HUES64 (cell line): Measurements from ENCODE around the gene MYO3B.

Source experiments
- H3K27ac ChIP-seq: 2 replicates; pipeline ENCODE4 v1.7.0; 2013; ENCODE audit warnings: low read depth, low read length, inconsistent platforms
- H3K27me3 ChIP-seq: 2 replicates; pipeline ENCODE4 v1.6.1; 2013; ENCODE audit warnings: mild to moderate bottlenecking, low read length; ENCODE audit not compliant: insufficient read depth
- H3K36me3 ChIP-seq: 2 replicates; pipeline ENCODE4 v1.6.1; 2013; ENCODE audit warnings: mild to moderate bottlenecking, low read length; ENCODE audit not compliant: insufficient read depth
- H3K4me1 ChIP-seq: 2 replicates; pipeline ENCODE4 v1.6.1; 2013; ENCODE audit warnings: mild to moderate bottlenecking, low read length, moderate library complexity; ENCODE audit not compliant: insufficient read depth
- H3K4me3 ChIP-seq: 2 replicates; pipeline ENCODE4 v1.5.1; 2013; ENCODE audit warnings: mild to moderate bottlenecking, low read length, moderate library complexity
- H3K9ac ChIP-seq: 2 replicates; pipeline ENCODE4 v1.6.1; 2013; ENCODE audit warnings: mild to moderate bottlenecking, low read depth, low read length
- H3K9me3 ChIP-seq: 2 replicates; pipeline ENCODE4 v1.6.1; 2013; ENCODE audit warnings: low read depth, low read length; ENCODE audit not compliant: insufficient read depth
- WGBS: fragments of 150-250, 120-280 bp; methylation state at CpG from one replicate; pipeline ENCODE4 v1.1.7; 2013; ENCODE audit warnings: missing lambda C conversion rate; 5-methylcytosine and 5-hydroxymethylcytosine counted together

The MYO3B gene

GRCh38 chr2:170503971-170504809 is 326.2 kb downstream of the MYO3B start:
- 12% methylated on average over 13 of the region's 14 CpGs for WGBS
- peak overlapping the region; percentile 12 for H3K4me3 ChIP-seq
- no peaks in the 10 kb centered on the region for H3K9me3 ChIP-seq
- peak overlapping the region; percentile 79 for H3K27ac ChIP-seq
- H3K27me3 ChIP-seq, result no peaks in the 10 kb centered on the region; the same call in 1 of the 2 replicates
- no peaks in the 10 kb centered on the region for H3K36me3 ChIP-seq
- peaks cover 69% of the 10 kb centered on the region for H3K4me1 ChIP-seq
- peak overlapping the region; percentile 10; the same call in 1 of the 2 replicates for H3K9ac ChIP-seq

- H3K27ac ChIP-seq, result peak overlapping the region; percentile 79
- no peaks in the 10 kb centered on the region for H3K36me3 ChIP-seq
- H3K27me3 ChIP-seq, result no peaks in the 10 kb centered on the region; the same call in 1 of the 2 replicates
- H3K4me3 ChIP-seq, result peak overlapping the region; percentile 9
- peaks cover 69% of the 10 kb centered on the region for H3K4me1 ChIP-seq
- H3K9me3 ChIP-seq, result no peaks in the 10 kb centered on the region
- peak overlapping the region; percentile 10; the same call in 1 of the 2 replicates for H3K9ac ChIP-seq
- 0% methylated on average over 4 of the region's 4 CpGs for WGBS
Observed at GRCh38 chr2:170504810-170505145, 326.8 kb downstream of the MYO3B start.

GRCh38 chr2:170505631-170506275 is 327.8 kb downstream of the MYO3B start:
- H3K27ac ChIP-seq, result peak overlapping the region; percentile 79; the same call in 1 of the 2 replicates
- H3K4me1 ChIP-seq, result peaks cover 61% of the 10 kb centered on the region
- H3K9me3 ChIP-seq, result no peaks in the 10 kb centered on the region
- no peaks in the 10 kb centered on the region; the same call in 1 of the 2 replicates for H3K27me3 ChIP-seq
- H3K9ac ChIP-seq, result no peak overlapping the region
- 48% methylated on average over 4 of the region's 6 CpGs for WGBS
- no peaks in the 10 kb centered on the region for H3K36me3 ChIP-seq
- H3K4me3 ChIP-seq, result no peak overlapping the region

GRCh38 chr2:170509452-170510193 is 331.7 kb downstream of the MYO3B start:
- 94% methylated on average over 7 of the region's 8 CpGs for WGBS
- Histone ChIP-seq H3K36me3 (no peaks in the 10 kb centered on the region), H3K27me3 (no peaks in the 10 kb centered on the region), H3K4me3 (no peak overlapping the region), H3K4me1 (peaks cover 34% of the 10 kb centered on the region), H3K9ac (no peak overlapping the region), H3K27ac (no peak overlapping the region), H3K9me3 (no peaks in the 10 kb centered on the region)

- Histone ChIP-seq H3K9me3 (no peaks in the 10 kb centered on the region), H3K4me3 (no peak overlapping the region), H3K36me3 (no peaks in the 10 kb centered on the region), H3K4me1 (peaks cover 10% of the 10 kb centered on the region; the same call in 1 of the 2 replicates), H3K27ac (no peak overlapping the region), H3K27me3 (no peaks in the 10 kb centered on the region), H3K9ac (no peak overlapping the region)
- WGBS, result 80% methylated on average over 2 of the region's 2 CpGs
Observed at GRCh38 chr2:170512266-170512665, 334.3 kb downstream of the MYO3B start.

GRCh38 chr2:170514140-170514539 is 336.2 kb downstream of the MYO3B start:
- H3K27me3 ChIP-seq, result no peaks in the 10 kb centered on the region

GRCh38 chr2:170517538-170517937 is 339.6 kb downstream of the MYO3B start:
- Histone ChIP-seq H3K36me3 (no peaks in the 10 kb centered on the region), H3K27me3 (no peaks in the 10 kb centered on the region), H3K27ac (no peak overlapping the region), H3K9ac (no peak overlapping the region), H3K9me3 (no peaks in the 10 kb centered on the region), H3K4me1 (no peaks in the 10 kb centered on the region), H3K4me3 (no peak overlapping the region)
- WGBS, result 10% methylated on average over 1 of the region's 1 CpG

More at GRCh38 chr2:170514140-170514539, 336.2 kb downstream of the MYO3B start:
- H3K4me3 ChIP-seq, result no peak overlapping the region
- WGBS, result 90% methylated on average over 5 of the region's 5 CpGs
- H3K9ac ChIP-seq, result no peak overlapping the region
- no peaks in the 10 kb centered on the region for H3K36me3 ChIP-seq
- peaks cover 10% of the 10 kb centered on the region; the same call in 1 of the 2 replicates for H3K4me1 ChIP-seq
- H3K9me3 ChIP-seq, result no peaks in the 10 kb centered on the region
- H3K27ac ChIP-seq, result no peak overlapping the region

- 98% methylated on average over 2 of the region's 2 CpGs for WGBS
- no peaks in the 10 kb centered on the region for H3K9me3 ChIP-seq
- no peak overlapping the region for H3K27ac ChIP-seq
- no peaks in the 10 kb centered on the region for H3K27me3 ChIP-seq
- H3K36me3 ChIP-seq, result no peaks in the 10 kb centered on the region
- H3K9ac ChIP-seq, result no peak overlapping the region
- no peaks in the 10 kb centered on the region for H3K4me1 ChIP-seq
- H3K4me3 ChIP-seq, result no peak overlapping the region
Observed at GRCh38 chr2:170518911-170519310, 341.0 kb downstream of the MYO3B start.

GRCh38 chr2:170521299-170521698 is 343.4 kb downstream of the MYO3B start:
- H3K27me3 ChIP-seq, result no peaks in the 10 kb centered on the region

GRCh38 chr2:170523506-170523905 is 345.6 kb downstream of the MYO3B start:
- 81% methylated on average over 4 of the region's 4 CpGs for WGBS
- H3K4me1 ChIP-seq, result peaks cover 7% of the 10 kb centered on the region; the same call in 1 of the 2 replicates
- no peak overlapping the region for H3K4me3 ChIP-seq
- H3K27ac ChIP-seq, result no peak overlapping the region
- no peaks in the 10 kb centered on the region for H3K9me3 ChIP-seq
- no peak overlapping the region for H3K9ac ChIP-seq
- H3K36me3 ChIP-seq, result no peaks in the 10 kb centered on the region
- H3K27me3 ChIP-seq, result no peaks in the 10 kb centered on the region

More at GRCh38 chr2:170521299-170521698, 343.4 kb downstream of the MYO3B start:
- H3K9ac ChIP-seq, result no peak overlapping the region
- WGBS, result 86% methylated on average over 2 of the region's 2 CpGs
- no peaks in the 10 kb centered on the region for H3K36me3 ChIP-seq
- H3K9me3 ChIP-seq, result no peaks in the 10 kb centered on the region
- no peak overlapping the region for H3K4me3 ChIP-seq
- H3K4me1 ChIP-seq, result peaks cover 7% of the 10 kb centered on the region; the same call in 1 of the 2 replicates
- no peak overlapping the region for H3K27ac ChIP-seq
